PC-9 (cell line): ENCODE results near the gene MTMR3. TPM values are rescaled to one million over a fixed set of nuclear protein-coding genes. Genes with fewer than 3 reads are reported as not detected.

Experiments used
- BruUV-seq: library from RNA; stranded (reverse); fragments of 400-500 nt; replicated peaks from 2 replicates; lab custom pipeline; 2021; lab: Mats Ljungman, UMichigan
- CTCF ChIA-PET: fragments of 300-600 bp; sonication (Branson Sonifier 250); formaldehyde crosslinking; loops from one replicate; lab custom pipeline; 2022; ENCODE audit warnings: antibody characterized with exemption; lab: Charles Lee
- POLR2A ChIA-PET: fragments of 300-600 bp; sonication (Branson Sonifier 250); formaldehyde crosslinking; loops from one replicate; lab custom pipeline; 2022; ENCODE audit warnings: antibody characterized with exemption; ENCODE audit not compliant: unreplicated experiment; lab: Charles Lee
- DNase-seq, 2 experiments: peaks; one replicate each; pipeline versions ENCODE4 v3.0.0 to v3.0.0-alpha.2; 2015 to 2022; ENCODE audit warnings: mixed read lengths in 1 of 2
- H2AFZ ChIP-seq: fragments of 200-600 bp; sonication (generic); 2 replicates; pipeline ENCODE4 v1.8.1; 2017; ENCODE audit warnings: antibody characterized with exemption
- H3F3A ChIP-seq: fragments of 200-600 bp; sonication (generic); 2 replicates; pipeline ENCODE4 v1.8.1; 2017; ENCODE audit warnings: antibody characterized with exemption, mild to moderate bottlenecking, low read depth; ENCODE audit not compliant: insufficient read depth
- H3K27ac ChIP-seq: fragments of 200-600 bp; sonication (generic); 2 replicates; pipeline ENCODE4 v1.6.1; 2016; ENCODE audit warnings: mixed run types
- H3K27me3 ChIP-seq: fragments of 200-600 bp; sonication (generic); 2 replicates; pipeline ENCODE4 v1.6.1; 2016; ENCODE audit warnings: low read depth, mixed run types; ENCODE audit not compliant: insufficient read depth
- H3K36me3 ChIP-seq: fragments of 200-600 bp; sonication (generic); 2 replicates; pipeline ENCODE4 v1.6.1; 2016; ENCODE audit warnings: low read depth, mixed run types
- H3K4me1 ChIP-seq: fragments of 200-600 bp; sonication (generic); replicated peaks from 2 replicates; pipeline ENCODE4 v1.6.1; 2016; ENCODE audit warnings: mixed run types; ENCODE audit not compliant: insufficient read depth
- H3K4me2 ChIP-seq: fragments of 200-600 bp; sonication (generic); 2 replicates; pipeline ENCODE4 v1.6.1; 2017; ENCODE audit warnings: mixed run types
- H3K4me3 ChIP-seq: fragments of 200-600 bp; sonication (generic); 2 replicates; pipeline ENCODE4 v1.6.1; 2016; ENCODE audit warnings: mixed run types
- H3K79me2 ChIP-seq: fragments of 200-600 bp; sonication (generic); 2 replicates; pipeline ENCODE4 v1.6.1; 2017; ENCODE audit warnings: low read depth, mixed run types
- H3K9me2 ChIP-seq: fragments of 200-600 bp; sonication (generic); 2 replicates; pipeline ENCODE4 v1.8.1; 2017; ENCODE audit warnings: mild to moderate bottlenecking; ENCODE audit not compliant: insufficient read depth
- H3K9me3 ChIP-seq: fragments of 200-600 bp; sonication (generic); 2 replicates; pipeline ENCODE4 v1.8.1; 2016; ENCODE audit warnings: low read depth; ENCODE audit not compliant: insufficient read depth
- H4K20me1 ChIP-seq: fragments of 200-600 bp; sonication (generic); 2 replicates; pipeline ENCODE4 v1.8.1; 2017; ENCODE audit not compliant: insufficient read depth
- EZH2 ChIP-seq: fragments of 200-600 bp; sonication (generic); IDR thresholded peaks from 2 replicates; pipeline ENCODE4 v1.8.0; 2017; ENCODE audit warnings: antibody characterized with exemption, low read depth
- intact Hi-C: fragments of 100-400 bp; cut with micrococcal nuclease; formaldehyde crosslinking; loops from one replicate; pipeline ENCODE4 v1.10.0; 2022; ENCODE audit not compliant: unreplicated experiment
- total RNA-seq: library from RNA; stranded (reverse); gene quantifications from 2 replicates; pipeline ENCODE4 v1.2.3, GENCODE V29; 2021
- TF ChIP-seq, protein P1 (sequence below): fragments of 200-600 bp; sonication (generic); conservative IDR thresholded peaks from 2 replicates; pipeline ENCODE4 v1.6.1; 2017; ENCODE audit warnings: mixed run types, antibody characterized with exemption, mild to moderate bottlenecking, moderate library complexity

Gene MTMR3
- total RNA-seq, 1 experiment from 2014 or later: 28.1 TPM

DNA sequence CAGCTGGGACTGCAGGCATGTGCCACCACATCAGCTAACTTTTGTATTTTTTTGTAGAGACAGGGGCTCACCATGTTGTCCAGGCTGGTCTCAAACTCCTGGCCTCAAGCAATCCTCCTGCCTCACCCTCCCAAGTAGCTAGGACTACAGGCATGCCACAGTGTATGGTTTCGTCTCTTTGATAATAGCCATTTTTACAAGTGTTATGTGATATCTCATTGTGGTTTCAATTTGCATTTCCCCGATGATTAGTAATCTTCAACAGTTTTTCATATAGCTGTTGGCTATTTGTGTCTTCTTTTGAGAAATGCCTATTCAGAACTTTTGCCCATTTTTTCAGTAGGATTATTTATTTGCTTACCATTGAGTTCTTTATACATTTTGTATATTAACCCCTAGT is 9.0 kb upstream of the MTMR3 start:
- H4K20me1 ChIP-seq: no peaks in the 10 kb centered on the region
- H3K27ac ChIP-seq: no peak overlapping the region
- H3K36me3 ChIP-seq: no peaks in the 10 kb centered on the region
- DNase-seq: no peak
- H3F3A ChIP-seq: no peaks in the 10 kb centered on the region; the same call in none of the 2 replicates
- no peak overlapping the region for H2AFZ ChIP-seq
- no peaks in the 10 kb centered on the region for H3K9me2 ChIP-seq
- H3K79me2 ChIP-seq: no peaks in the 10 kb centered on the region
- ChIA-PET POLR2A (interaction anchor here (1.0 kb wide), 1 partner anchor 339 kb away, joined by 4 read pairs; no protein-coding TSS in a partner anchor), CTCF (interaction anchor here (0.6 kb wide), 1 partner anchor 215 kb away, joined by 3 read pairs; no protein-coding TSS in a partner anchor)
- H3K27me3 ChIP-seq: no peaks in the 10 kb centered on the region
- no peak overlapping the region for H3K4me3 ChIP-seq
- no TSS peak for BruUV-seq
- no peaks in the 10 kb centered on the region for H3K4me1 ChIP-seq
- TF ChIP-seq, protein P1, sequence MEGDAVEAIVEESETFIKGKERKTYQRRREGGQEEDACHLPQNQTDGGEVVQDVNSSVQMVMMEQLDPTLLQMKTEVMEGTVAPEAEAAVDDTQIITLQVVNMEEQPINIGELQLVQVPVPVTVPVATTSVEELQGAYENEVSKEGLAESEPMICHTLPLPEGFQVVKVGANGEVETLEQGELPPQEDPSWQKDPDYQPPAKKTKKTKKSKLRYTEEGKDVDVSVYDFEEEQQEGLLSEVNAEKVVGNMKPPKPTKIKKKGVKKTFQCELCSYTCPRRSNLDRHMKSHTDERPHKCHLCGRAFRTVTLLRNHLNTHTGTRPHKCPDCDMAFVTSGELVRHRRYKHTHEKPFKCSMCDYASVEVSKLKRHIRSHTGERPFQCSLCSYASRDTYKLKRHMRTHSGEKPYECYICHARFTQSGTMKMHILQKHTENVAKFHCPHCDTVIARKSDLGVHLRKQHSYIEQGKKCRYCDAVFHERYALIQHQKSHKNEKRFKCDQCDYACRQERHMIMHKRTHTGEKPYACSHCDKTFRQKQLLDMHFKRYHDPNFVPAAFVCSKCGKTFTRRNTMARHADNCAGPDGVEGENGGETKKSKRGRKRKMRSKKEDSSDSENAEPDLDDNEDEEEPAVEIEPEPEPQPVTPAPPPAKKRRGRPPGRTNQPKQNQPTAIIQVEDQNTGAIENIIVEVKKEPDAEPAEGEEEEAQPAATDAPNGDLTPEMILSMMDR: no peak
- TF ChIP-seq EZH2: no peak
- H3K4me2 ChIP-seq: no peak overlapping the region
- intact Hi-C loops: no loop called here
- H3K9me3 ChIP-seq: no peaks in the 10 kb centered on the region

DNA sequence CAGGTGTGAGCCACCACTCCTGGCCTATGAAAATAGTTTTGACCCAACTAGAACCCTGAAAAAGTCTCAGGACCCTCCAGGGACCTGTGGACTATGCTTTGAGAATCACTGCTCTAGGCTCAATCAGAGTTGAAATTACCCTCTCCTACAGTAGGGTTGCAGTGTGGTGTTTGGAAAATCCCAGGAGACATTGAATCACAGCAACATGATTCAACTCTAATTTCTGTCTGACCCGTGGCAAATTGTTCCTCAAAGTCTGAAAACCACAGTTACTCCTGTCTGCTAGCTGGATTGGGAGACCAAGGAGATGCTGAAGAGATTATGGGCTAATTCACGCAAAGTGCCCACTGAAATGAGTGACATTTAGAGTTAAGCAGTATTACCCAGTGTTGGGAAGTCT is 5.4 kb upstream of the MTMR3 start:
- Histone ChIP-seq H3K9me3 (no peaks in the 10 kb centered on the region), H3K4me2 (no peak overlapping the region), H3F3A (no peaks in the 10 kb centered on the region; the same call in 1 of the 2 replicates), H3K9me2 (no peaks in the 10 kb centered on the region), H3K4me3 (no peak overlapping the region), H2AFZ (no peak overlapping the region), H4K20me1 (no peaks in the 10 kb centered on the region), H3K4me1 (no peaks in the 10 kb centered on the region), H3K79me2 (no peaks in the 10 kb centered on the region), H3K27ac (no peak overlapping the region), H3K27me3 (no peaks in the 10 kb centered on the region), H3K36me3 (no peaks in the 10 kb centered on the region)
- ChIA-PET POLR2A (interaction anchor here (0.5 kb wide), 1 partner anchor 48 kb away, joined by 17 read pairs; no protein-coding TSS in a partner anchor), CTCF (no interaction called here)
- BruUV-seq: no TSS peak
- TF ChIP-seq, protein P1: no peak
- TF ChIP-seq EZH2: no peak
- intact Hi-C loops: no loop called here
- DNase-seq: no peak

DNA sequence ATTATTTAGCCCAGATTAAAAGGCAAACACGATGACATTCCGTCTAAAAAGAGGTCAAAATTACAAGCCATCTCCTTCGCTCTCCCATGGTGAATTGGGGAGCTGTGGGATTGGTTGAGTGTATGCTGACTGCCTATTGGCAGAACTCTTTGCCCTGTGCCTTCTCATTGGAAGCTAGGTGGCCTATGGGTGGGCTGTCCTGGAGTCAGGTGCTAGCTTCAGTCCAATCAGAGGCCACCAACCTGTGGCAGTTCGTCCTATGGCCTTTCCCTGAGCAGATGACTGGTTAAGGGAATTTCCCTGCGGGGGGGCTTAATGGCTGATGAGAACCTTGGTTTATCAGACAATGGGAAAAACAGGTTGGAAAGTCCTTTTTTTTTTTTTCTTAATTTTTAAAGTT is 3.2 kb upstream of the MTMR3 start:
- BruUV-seq: no TSS peak
- no peak overlapping the region for H2AFZ ChIP-seq
- H3K9me2 ChIP-seq: no peaks in the 10 kb centered on the region
- H3K4me3 ChIP-seq: no peak overlapping the region
- no peak for DNase-seq
- H3K36me3 ChIP-seq: no peaks in the 10 kb centered on the region
- peaks cover 3% of the 10 kb centered on the region for H3K4me1 ChIP-seq
- ChIA-PET CTCF (no interaction called here), POLR2A (no interaction called here)
- H4K20me1 ChIP-seq: 0 out of 2 replicates have a peak, but pooled peaks cover 8% of the 10 kb centered on the region
- H3K4me2 ChIP-seq: no peak overlapping the region
- no peaks in the 10 kb centered on the region for H3K9me3 ChIP-seq
- no peak overlapping the region for H3K27ac ChIP-seq
- intact Hi-C loops: loop anchor here (10.0 kb wide), 2 partner anchors 45 to 115 kb away; partner anchors contain the start of gene ASCC2
- TF ChIP-seq EZH2: no peak
- TF ChIP-seq, protein P1: no peak
- peaks cover 17% of the 10 kb centered on the region for H3K79me2 ChIP-seq
- no peaks in the 10 kb centered on the region for H3K27me3 ChIP-seq
- peaks cover 6% of the 10 kb centered on the region; the same call in 1 of the 2 replicates for H3F3A ChIP-seq
